ENCODE results near the gene MRC1. TPM values are rescaled to one million over a fixed set of nuclear protein-coding genes. Genes with fewer than 3 reads are reported as not detected.

The MRC1 gene
- polyA plus RNA-seq, 3 donors, result 0.11 to 0.41 (median 0.34) TPM

DNA sequence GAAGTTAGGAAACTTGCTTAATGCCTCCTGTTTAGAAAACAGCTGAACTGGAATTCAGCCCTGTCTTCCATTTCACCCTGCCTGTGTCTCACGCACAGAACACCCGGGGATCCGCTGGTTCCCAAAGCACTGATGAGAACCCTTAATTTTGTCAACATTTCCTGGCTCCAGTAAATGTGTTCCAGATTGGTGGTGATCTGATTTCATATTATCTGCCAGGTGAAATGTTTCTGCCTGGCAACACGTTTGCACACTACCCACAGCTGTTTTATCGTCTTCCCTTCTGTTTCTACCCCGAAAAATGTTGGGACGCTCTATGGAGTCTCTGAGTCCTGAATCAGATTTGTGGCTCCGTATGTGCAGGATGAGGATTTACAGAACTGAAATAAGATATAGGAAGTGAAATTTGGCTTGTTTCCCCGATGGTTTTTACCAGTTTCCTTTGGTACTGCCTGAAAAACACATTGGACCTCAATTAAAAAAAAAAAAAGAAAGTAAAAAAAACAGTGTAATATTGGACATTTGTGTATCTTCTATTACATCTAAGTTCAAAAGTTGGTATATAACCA is 29.0 kb downstream of the MRC1 start:
- no CpG with 5 or more reads among the region's 9 CpGs for WGBS (ENCODE audit: insufficient coverage)
- H2AFZ ChIP-seq (ENCODE audit: insufficient read depth, low read depth, low read length, poor library complexity, severe bottlenecking), result no peak overlapping the region
- peaks cover 0 to 6% (median 3%) of the 10 kb centered on the region in 3 donors for H3K27me3 Mint-ChIP-seq (ENCODE audit: low read depth in 3 of 3)
- H3K79me2 ChIP-seq (ENCODE audit: insufficient read depth, low read length), result no peaks in the 10 kb centered on the region
- peaks cover 0 to 1% (median 0%) of the 10 kb centered on the region in 7 donors for H3K9me3 Mint-ChIP-seq
- peaks cover 45 to 72% of the 10 kb centered on the region in 2 donors for H3K4me1 ChIP-seq (ENCODE audit: control insufficient read depth in 1 of 2, insufficient read depth in 2 of 2, low read length in 2 of 2)
- H4K20me1 ChIP-seq (ENCODE audit: insufficient read depth, low read length), result no peaks in the 10 kb centered on the region
- H3K36me3 ChIP-seq (replicated peaks in 1 of 2; ENCODE audit: control insufficient read depth in 1 of 2, insufficient read depth in 2 of 2, low read length in 2 of 2), result no peaks in the 10 kb centered on the region
- H3K4me3 ChIP-seq (replicated peaks in 1 of 3; ENCODE audit: low read depth in 2 of 3, low read length in 3 of 3), result peak overlapping the region in 2 of 3 experiments; percentile 32 to 62
- peak overlapping the region; percentile 53 to 87 for H3K4me3 Mint-ChIP-seq
- no peaks in the 10 kb centered on the region for H3K36me3 Mint-ChIP-seq
- no peak overlapping the region for H3K9ac ChIP-seq (ENCODE audit: insufficient read depth, low read length, poor library complexity, severe bottlenecking)
- peaks cover 0 to 3% of the 10 kb centered on the region in 2 donors for H3K27me3 ChIP-seq (ENCODE audit: control insufficient read depth in 2 of 2, insufficient read depth in 2 of 2, low read length in 2 of 2)
- peak overlapping the region; percentile 70 for H3K4me2 ChIP-seq (replicated peaks; ENCODE audit: extremely low read depth, low read length, poor library complexity, severe bottlenecking)
- peak; percentile 49 to 82 (median 64) for DNase-seq
- intact Hi-C loops (cut with micrococcal nuclease), result loop anchor here in 1 of 2 donors (10.0 kb wide), 1 partner anchor 53 kb away; no protein-coding TSS in a partner anchor
- TF ChIP-seq, protein P1, sequence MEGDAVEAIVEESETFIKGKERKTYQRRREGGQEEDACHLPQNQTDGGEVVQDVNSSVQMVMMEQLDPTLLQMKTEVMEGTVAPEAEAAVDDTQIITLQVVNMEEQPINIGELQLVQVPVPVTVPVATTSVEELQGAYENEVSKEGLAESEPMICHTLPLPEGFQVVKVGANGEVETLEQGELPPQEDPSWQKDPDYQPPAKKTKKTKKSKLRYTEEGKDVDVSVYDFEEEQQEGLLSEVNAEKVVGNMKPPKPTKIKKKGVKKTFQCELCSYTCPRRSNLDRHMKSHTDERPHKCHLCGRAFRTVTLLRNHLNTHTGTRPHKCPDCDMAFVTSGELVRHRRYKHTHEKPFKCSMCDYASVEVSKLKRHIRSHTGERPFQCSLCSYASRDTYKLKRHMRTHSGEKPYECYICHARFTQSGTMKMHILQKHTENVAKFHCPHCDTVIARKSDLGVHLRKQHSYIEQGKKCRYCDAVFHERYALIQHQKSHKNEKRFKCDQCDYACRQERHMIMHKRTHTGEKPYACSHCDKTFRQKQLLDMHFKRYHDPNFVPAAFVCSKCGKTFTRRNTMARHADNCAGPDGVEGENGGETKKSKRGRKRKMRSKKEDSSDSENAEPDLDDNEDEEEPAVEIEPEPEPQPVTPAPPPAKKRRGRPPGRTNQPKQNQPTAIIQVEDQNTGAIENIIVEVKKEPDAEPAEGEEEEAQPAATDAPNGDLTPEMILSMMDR (IDR thresholded peaks at IDR 0.05), result no peak
- H3K4me1 Mint-ChIP-seq, result peaks cover 59% of the 10 kb centered on the region
- H3K27ac Mint-ChIP-seq, result peak overlapping the region; percentile 78 to 92 (median 86)
- H3K9me3 ChIP-seq (replicated peaks in 1 of 2; ENCODE audit: control insufficient read depth in 1 of 2, insufficient read depth in 1 of 2, low read length in 2 of 2), result no peaks in the 10 kb centered on the region
- peak overlapping the region; percentile 31 to 43 for H3K27ac ChIP-seq (ENCODE audit: low read depth in 1 of 2, low read length in 2 of 2)

DNA sequence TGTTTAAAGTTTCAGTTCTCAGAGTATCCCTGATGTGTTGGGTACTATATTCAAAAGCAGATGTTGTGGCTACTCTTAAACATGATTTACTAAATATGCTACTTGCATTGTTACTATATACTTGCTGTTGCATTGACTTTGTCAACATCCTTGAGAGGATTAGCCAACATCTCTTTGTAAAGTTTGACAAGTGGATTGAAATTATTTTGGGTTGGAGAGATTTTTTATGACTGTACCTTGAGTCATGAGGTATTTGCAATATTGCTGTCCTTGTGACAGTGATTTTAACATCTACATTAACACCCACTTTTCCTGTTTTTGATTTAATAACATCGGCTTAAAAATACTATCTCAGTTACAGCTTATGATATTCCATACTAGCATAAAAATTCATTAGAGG is 31.9 kb downstream of the MRC1 start:
- Mint-ChIP-seq H3K4me3 (no peak overlapping the region), H3K4me1 (peaks cover 50% of the 10 kb centered on the region), H3K36me3 (no peaks in the 10 kb centered on the region), H3K9me3 (peaks cover 0 to 1% (median 0%) of the 10 kb centered on the region in 7 donors), H3K27me3 (ENCODE audit: low read depth in 3 of 3) (no peaks in the 10 kb centered on the region), H3K27ac (peak overlapping the region; percentile 12 to 88 (median 69))
- Histone ChIP-seq H3K27ac (ENCODE audit: low read depth in 1 of 2, low read length in 2 of 2) (peak overlapping the region in 1 of 2 donors; percentile 26), H3K36me3 (replicated peaks in 1 of 2; ENCODE audit: control insufficient read depth in 1 of 2, insufficient read depth in 2 of 2, low read length in 2 of 2) (no peaks in the 10 kb centered on the region), H3K27me3 (ENCODE audit: control insufficient read depth in 2 of 2, insufficient read depth in 2 of 2, low read length in 2 of 2) (no peaks in the 10 kb centered on the region), H3K9me3 (replicated peaks in 1 of 2; ENCODE audit: control insufficient read depth in 1 of 2, insufficient read depth in 1 of 2, low read length in 2 of 2) (no peaks in the 10 kb centered on the region), H3K4me3 (replicated peaks in 1 of 3; ENCODE audit: low read depth in 2 of 3, low read length in 3 of 3) (no peak overlapping the region), H3K4me1 (ENCODE audit: control insufficient read depth in 1 of 2, insufficient read depth in 2 of 2, low read length in 2 of 2) (peaks cover 44 to 70% of the 10 kb centered on the region in 2 donors), H4K20me1 (ENCODE audit: insufficient read depth, low read length) (no peaks in the 10 kb centered on the region), H2AFZ (ENCODE audit: insufficient read depth, low read depth, low read length, poor library complexity, severe bottlenecking) (no peak overlapping the region), H3K9ac (ENCODE audit: insufficient read depth, low read length, poor library complexity, severe bottlenecking) (no peak overlapping the region), H3K4me2 (replicated peaks; ENCODE audit: extremely low read depth, low read length, poor library complexity, severe bottlenecking) (no peak overlapping the region), H3K79me2 (ENCODE audit: insufficient read depth, low read length) (no peaks in the 10 kb centered on the region)
- intact Hi-C loops (cut with micrococcal nuclease), result no loop called here
- TF ChIP-seq, protein P1 (IDR thresholded peaks at IDR 0.05), result no peak
- WGBS (ENCODE audit: insufficient coverage), result no CpG with 5 or more reads among the region's 1 CpG
- DNase-seq, result peak; percentile 51 to 73 (median 63)

Measured in CD14-positive monocyte (primary cell).